AG10803 (cell line): ENCODE measurements around the gene ROMO1.

Source experiments
- DNase-seq: peaks from one replicate; pipeline ENCODE4 v3.0.0; 2010; ENCODE audit warnings: low read depth
- H3K4me3 ChIP-seq: 2 replicates; pipeline ENCODE4 v1.5.1; 2011; ENCODE audit warnings: mild to moderate bottlenecking, low read length, control low read depth
- CTCF ChIP-seq: conservative IDR thresholded peaks from 2 replicates; pipeline ENCODE4 v1.5.1; 2011; ENCODE audit warnings: mild to moderate bottlenecking, low read length, control low read depth, inconsistent platforms

Gene ROMO1

DNA sequence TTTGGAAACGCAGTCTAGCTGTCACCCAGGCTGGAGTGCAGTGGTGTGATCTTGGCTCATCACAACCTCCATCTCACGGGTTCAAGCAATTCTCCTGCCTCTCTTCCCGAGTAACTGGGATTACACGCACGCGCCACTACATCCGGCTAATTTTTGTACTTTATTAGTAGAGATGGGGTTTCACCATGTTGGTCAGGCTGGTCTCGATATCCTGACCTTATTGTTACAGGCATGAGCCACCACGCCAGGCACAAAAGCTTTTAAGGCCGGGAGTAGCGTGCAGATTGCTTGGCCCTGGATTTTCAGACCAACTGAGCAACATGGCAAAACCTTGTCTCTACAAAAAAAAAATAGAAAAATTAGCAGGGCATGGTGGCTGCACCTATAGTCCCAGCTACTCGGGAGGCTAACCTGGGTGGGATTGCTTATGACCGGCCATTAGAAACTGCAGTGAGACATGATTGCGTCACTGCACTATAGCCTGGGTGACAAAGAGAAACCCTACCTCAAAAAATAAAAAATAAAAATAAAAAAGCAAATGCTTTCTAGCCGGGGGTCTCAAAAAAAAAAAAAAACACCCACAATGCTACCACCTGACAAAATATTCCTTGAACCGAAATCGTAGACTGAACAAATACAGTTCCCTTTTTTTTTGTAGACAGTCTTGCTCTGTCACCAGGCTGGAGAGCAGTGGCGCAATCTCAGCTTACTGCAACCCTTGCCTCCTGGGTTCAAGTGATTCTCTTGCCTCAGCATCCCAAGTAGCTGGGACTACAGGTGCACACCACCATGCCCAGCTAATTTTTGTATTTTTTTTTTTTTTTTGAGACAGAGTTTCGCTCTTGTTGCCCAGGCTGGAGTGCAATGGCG is 27.9 kb downstream of the ROMO1 start:
- no peak for TF ChIP-seq CTCF
- no peak for DNase-seq

DNA sequence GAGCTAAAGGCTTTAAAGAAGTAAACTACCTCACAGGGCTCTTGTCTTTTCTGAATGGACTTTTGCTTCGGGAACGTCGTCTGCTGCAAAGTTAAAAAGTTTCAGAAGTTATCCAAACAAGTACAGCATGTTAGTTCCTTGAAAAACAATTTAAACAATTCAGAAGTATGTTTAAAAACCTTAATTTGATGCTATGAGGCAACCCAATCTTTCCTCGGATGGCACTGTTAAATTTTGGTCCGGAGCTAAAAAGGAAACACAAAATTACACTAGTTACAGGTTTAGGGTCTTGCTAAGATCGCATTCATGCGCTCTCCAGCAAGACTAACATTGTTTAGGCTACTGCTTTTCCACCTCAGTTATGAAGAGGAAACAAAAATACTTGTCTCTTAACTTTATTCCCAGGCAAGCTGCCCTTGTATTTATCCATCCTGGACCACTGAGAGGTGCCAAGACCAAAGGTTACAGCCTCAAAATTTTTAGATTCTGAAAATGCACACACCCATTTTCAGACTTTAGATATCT is 30.1 kb downstream of the ROMO1 start:
- DNase-seq, result no peak
- no peak overlapping the region for H3K4me3 ChIP-seq
- no peak for TF ChIP-seq CTCF

More for the DNA sequence above, 27.9 kb downstream of the ROMO1 start:
- no peak overlapping the region for H3K4me3 ChIP-seq

- no peak for DNase-seq
- no peak for TF ChIP-seq CTCF
Observed at GRCh38 chr20:35729836-35730582, 30.8 kb downstream of the ROMO1 start.

GRCh38 chr20:35730583-35731468 is 31.6 kb downstream of the ROMO1 start:
- no peak overlapping the region for H3K4me3 ChIP-seq
- TF ChIP-seq CTCF, result no peak
- no peak for DNase-seq

More at GRCh38 chr20:35729836-35730582, 30.8 kb downstream of the ROMO1 start:
- no peak overlapping the region for H3K4me3 ChIP-seq

DNA sequence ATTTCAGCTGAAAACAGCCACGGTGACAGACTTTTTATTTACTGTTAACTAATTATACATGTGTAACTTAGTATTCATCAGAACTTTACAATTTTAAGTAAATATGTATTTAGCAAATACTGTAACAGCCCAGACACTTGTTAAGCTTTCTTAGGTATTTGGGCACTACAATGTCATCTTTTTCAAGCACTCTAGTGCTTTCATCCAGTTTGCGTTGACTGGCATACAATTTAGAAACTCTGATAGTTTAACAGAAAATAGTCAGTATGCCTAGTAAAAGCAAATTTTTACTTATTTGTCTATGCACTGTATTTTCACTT is 32.2 kb downstream of the ROMO1 start:
- no peak overlapping the region for H3K4me3 ChIP-seq
- TF ChIP-seq CTCF, result no peak
- no peak for DNase-seq

- no peak overlapping the region for H3K4me3 ChIP-seq
- TF ChIP-seq CTCF, result no peak
- DNase-seq, result no peak
Observed at GRCh38 chr20:35731862-35732643, 32.8 kb downstream of the ROMO1 start.
